HG03442 (cell line): ENCODE results near the gene CRY2.

Experiments used
- ATAC-seq: cut with Tn5 transposase; IDR thresholded peaks from one replicate; pipeline ENCODE4 v1.9.1; 2021; ENCODE audit warnings: mild to moderate bottlenecking, moderate library complexity; ENCODE audit not compliant: unreplicated experiment

CRY2 gene

GRCh38 chr11:45927684-45928413 is 80.6 kb downstream of the CRY2 start:
- ATAC-seq: no peak

- no peak for ATAC-seq
These were observed 81.4 kb downstream of the CRY2 start for GRCh38 chr11:45928535-45929215.

GRCh38 chr11:45929486-45930030 is 82.3 kb downstream of the CRY2 start:
- ATAC-seq: no peak

GRCh38 chr11:45930031-45930794 is 82.9 kb downstream of the CRY2 start:
- peak; percentile 93 for ATAC-seq

GRCh38 chr11:45930951-45931570 is 83.8 kb downstream of the CRY2 start:
- ATAC-seq: no peak

- ATAC-seq: no peak
These were observed 84.5 kb downstream of the CRY2 start for GRCh38 chr11:45931739-45932138.

GRCh38 chr11:45932217-45932616 is 84.9 kb downstream of the CRY2 start:
- ATAC-seq: no peak
